Measurements from ENCODE around the gene CCDC134. TPM values are rescaled to one million over a fixed set of nuclear protein-coding genes. Genes with fewer than 3 reads are reported as not detected.

The CCDC134 gene
- polyA plus RNA-seq, 1 of the 3 experiments (the other 2 are of a cell fraction): 2.0 TPM

- CTCF ChIA-PET: interaction anchor here (0.8 to 1.4 kb wide), 2 partner anchors 42 to 90 kb away, joined by 3 to 4 read pairs; no protein-coding TSS in a partner anchor
- Histone ChIP-seq H3K27ac (ENCODE audit: low read depth in 2 of 2, low read length in 1 of 2) (no peak overlapping the region), H2AFZ (ENCODE audit: low read depth) (no peak overlapping the region), H3K4me2 (no peak overlapping the region), H3K9me3 (no peaks in the 10 kb centered on the region), H3K79me2 (ENCODE audit: insufficient read depth) (no peaks in the 10 kb centered on the region), H4K20me1 (ENCODE audit: insufficient read depth) (no peaks in the 10 kb centered on the region), H3F3A (replicated peaks; ENCODE audit: insufficient read depth) (no peaks in the 10 kb centered on the region), H3K4me1 (ENCODE audit: control insufficient read depth in 1 of 2, insufficient read depth in 2 of 2, low read depth in 1 of 2, low read length in 1 of 2) (no peaks in the 10 kb centered on the region), H3K9ac (no peak overlapping the region), H3K4me3 (ENCODE audit: low read depth in 2 of 2, low read length in 1 of 2) (no peak overlapping the region), H3K36me3 (replicated peaks in 1 of 2; ENCODE audit: control insufficient read depth in 1 of 2, insufficient read depth in 2 of 2, low read length in 1 of 2) (no peaks in the 10 kb centered on the region), H3K27me3 (ENCODE audit: insufficient read depth) (no peaks in the 10 kb centered on the region), H3K9me2 (no peaks in the 10 kb centered on the region)
- no peak for DNase-seq
- WGBS (ENCODE audit: low lambda C conversion rate): 80% methylated on average over 2 of the region's 2 CpGs
- POLR2A ChIA-PET: no interaction called here
- TF ChIP-seq RXRA (IDR thresholded peaks at IDR 0.05; ENCODE audit: borderline replicate concordance, low read depth) (no peak), TCF12 (IDR thresholded peaks at IDR 0.05) (no peak), ZBTB33 (IDR thresholded peaks at IDR 0.05; ENCODE audit: borderline replicate concordance, low read depth) (no peak), TEAD4 (IDR thresholded peaks at IDR 0.05; ENCODE audit: borderline replicate concordance, insufficient read depth) (no peak), RFX5 (IDR thresholded peaks at IDR 0.05; ENCODE audit: low read length) (no peak), NFIC (IDR thresholded peaks at IDR 0.05; ENCODE audit: borderline replicate concordance) (no peak), EZH2phosphoT487 (IDR thresholded peaks at IDR 0.05; ENCODE audit: borderline replicate concordance, low read depth) (no peak), TAF1 (IDR thresholded peaks at IDR 0.05; ENCODE audit: borderline replicate concordance, low read depth, low read length) (no peak), CHD2 (IDR thresholded peaks at IDR 0.05; ENCODE audit: low read length, partially characterized antibody) (no peak), MXI1 (IDR thresholded peaks at IDR 0.05; ENCODE audit: low read depth, low read length) (no peak)
- TF ChIP-seq, protein P1, sequence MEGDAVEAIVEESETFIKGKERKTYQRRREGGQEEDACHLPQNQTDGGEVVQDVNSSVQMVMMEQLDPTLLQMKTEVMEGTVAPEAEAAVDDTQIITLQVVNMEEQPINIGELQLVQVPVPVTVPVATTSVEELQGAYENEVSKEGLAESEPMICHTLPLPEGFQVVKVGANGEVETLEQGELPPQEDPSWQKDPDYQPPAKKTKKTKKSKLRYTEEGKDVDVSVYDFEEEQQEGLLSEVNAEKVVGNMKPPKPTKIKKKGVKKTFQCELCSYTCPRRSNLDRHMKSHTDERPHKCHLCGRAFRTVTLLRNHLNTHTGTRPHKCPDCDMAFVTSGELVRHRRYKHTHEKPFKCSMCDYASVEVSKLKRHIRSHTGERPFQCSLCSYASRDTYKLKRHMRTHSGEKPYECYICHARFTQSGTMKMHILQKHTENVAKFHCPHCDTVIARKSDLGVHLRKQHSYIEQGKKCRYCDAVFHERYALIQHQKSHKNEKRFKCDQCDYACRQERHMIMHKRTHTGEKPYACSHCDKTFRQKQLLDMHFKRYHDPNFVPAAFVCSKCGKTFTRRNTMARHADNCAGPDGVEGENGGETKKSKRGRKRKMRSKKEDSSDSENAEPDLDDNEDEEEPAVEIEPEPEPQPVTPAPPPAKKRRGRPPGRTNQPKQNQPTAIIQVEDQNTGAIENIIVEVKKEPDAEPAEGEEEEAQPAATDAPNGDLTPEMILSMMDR (IDR thresholded peaks at IDR 0.05): no peak
- TF ChIP-seq, protein P2, sequence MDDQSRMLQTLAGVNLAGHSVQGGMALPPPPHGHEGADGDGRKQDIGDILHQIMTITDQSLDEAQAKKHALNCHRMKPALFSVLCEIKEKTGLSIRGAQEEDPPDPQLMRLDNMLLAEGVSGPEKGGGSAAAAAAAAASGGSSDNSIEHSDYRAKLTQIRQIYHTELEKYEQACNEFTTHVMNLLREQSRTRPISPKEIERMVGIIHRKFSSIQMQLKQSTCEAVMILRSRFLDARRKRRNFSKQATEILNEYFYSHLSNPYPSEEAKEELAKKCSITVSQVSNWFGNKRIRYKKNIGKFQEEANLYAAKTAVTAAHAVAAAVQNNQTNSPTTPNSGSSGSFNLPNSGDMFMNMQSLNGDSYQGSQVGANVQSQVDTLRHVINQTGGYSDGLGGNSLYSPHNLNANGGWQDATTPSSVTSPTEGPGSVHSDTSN (IDR thresholded peaks at IDR 0.05): no peak
- TF ChIP-seq, protein P3, sequence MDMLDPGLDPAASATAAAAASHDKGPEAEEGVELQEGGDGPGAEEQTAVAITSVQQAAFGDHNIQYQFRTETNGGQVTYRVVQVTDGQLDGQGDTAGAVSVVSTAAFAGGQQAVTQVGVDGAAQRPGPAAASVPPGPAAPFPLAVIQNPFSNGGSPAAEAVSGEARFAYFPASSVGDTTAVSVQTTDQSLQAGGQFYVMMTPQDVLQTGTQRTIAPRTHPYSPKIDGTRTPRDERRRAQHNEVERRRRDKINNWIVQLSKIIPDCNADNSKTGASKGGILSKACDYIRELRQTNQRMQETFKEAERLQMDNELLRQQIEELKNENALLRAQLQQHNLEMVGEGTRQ (IDR thresholded peaks at IDR 0.05; ENCODE audit: borderline replicate concordance, low read depth, low read length): no peak
- TF ChIP-seq, protein P4, sequence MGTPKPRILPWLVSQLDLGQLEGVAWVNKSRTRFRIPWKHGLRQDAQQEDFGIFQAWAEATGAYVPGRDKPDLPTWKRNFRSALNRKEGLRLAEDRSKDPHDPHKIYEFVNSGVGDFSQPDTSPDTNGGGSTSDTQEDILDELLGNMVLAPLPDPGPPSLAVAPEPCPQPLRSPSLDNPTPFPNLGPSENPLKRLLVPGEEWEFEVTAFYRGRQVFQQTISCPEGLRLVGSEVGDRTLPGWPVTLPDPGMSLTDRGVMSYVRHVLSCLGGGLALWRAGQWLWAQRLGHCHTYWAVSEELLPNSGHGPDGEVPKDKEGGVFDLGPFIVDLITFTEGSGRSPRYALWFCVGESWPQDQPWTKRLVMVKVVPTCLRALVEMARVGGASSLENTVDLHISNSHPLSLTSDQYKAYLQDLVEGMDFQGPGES (IDR thresholded peaks at IDR 0.05; ENCODE audit: low read depth, low read length): no peak
These were observed 13.1 kb upstream of the CCDC134 start for GRCh38 chr22:41787331-41787730.
